Stomach (tissue), 4 donors: ENCODE measurements around the gene RBMS1.

ENCODE experiments used
- EP300 ChIP-seq: sonication (generic); formaldehyde crosslinking; IDR thresholded peaks from one replicate; pipeline ENCODE4 v1.6.1; 2017; ENCODE audit warnings: antibody characterized with exemption
- POLR2A ChIP-seq, 4 donors: fragments of 450-650 bp; IDR thresholded peaks; one replicate each; pipeline ENCODE4 v1.6.1; 2016; ENCODE audit warnings: antibody characterized with exemption in 4 of 4, control low read depth in 2 of 4, mild to moderate bottlenecking in 1 of 4, moderate library complexity in 1 of 4
- POLR2AphosphoS5 ChIP-seq, 3 donors: sonication (generic); formaldehyde crosslinking; IDR thresholded peaks; one replicate each; pipeline ENCODE4 v1.6.1; 2016; ENCODE audit warnings: antibody characterized with exemption in 3 of 3
- TF ChIP-seq, protein P1 (sequence below), 7 experiments: fragments of 450-650 bp in 4 of 7; fragments of 200-600 bp in 3 of 7; sonication (generic) in 3 of 7; IDR thresholded peaks; one replicate each; pipeline ENCODE4 v1.5.1; 2016 to 2019; ENCODE audit warnings: antibody characterized with exemption in 7 of 7, control low read depth in 2 of 7, mild to moderate bottlenecking in 1 of 7

DNA sequence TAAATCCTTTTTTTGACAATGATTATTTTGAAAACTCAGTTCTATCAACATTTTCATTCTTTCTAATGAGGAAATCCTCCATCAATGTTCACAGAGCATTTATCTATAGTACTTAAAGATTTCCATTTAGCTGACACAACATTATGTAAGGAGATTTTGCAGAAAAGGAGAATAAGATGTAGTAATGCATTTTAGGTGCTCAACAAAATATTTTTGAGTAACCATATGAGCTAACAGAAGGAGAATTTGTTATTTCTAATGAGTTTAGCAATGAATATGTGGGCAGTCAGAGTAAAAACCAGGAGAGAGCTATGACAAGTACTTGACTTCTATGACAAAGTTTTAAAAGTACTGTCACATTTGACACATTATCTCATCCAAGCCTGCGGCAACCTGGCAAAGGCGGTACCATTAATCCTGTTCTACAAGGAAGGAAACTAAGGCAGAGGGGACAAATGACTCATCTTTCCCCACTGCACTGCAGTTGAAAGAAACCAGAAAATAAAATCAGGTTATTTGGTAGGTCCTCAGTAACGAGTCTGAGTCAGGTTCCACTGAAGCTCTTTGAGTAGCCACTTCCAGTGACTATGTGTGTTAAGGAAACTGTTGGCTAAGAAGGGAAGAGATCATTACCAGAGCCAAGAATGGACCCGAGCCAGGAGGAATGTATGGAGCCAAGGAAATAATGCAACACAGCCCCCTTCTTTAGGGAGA, 159.4 kb downstream of the RBMS1 start:
- TF ChIP-seq, protein P1, sequence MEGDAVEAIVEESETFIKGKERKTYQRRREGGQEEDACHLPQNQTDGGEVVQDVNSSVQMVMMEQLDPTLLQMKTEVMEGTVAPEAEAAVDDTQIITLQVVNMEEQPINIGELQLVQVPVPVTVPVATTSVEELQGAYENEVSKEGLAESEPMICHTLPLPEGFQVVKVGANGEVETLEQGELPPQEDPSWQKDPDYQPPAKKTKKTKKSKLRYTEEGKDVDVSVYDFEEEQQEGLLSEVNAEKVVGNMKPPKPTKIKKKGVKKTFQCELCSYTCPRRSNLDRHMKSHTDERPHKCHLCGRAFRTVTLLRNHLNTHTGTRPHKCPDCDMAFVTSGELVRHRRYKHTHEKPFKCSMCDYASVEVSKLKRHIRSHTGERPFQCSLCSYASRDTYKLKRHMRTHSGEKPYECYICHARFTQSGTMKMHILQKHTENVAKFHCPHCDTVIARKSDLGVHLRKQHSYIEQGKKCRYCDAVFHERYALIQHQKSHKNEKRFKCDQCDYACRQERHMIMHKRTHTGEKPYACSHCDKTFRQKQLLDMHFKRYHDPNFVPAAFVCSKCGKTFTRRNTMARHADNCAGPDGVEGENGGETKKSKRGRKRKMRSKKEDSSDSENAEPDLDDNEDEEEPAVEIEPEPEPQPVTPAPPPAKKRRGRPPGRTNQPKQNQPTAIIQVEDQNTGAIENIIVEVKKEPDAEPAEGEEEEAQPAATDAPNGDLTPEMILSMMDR (IDR thresholded peaks at IDR 0.05), result no peak
- TF ChIP-seq POLR2AphosphoS5 (IDR thresholded peaks at IDR 0.05) (peak in 1 of 3 donors; percentile 41), POLR2A (IDR thresholded peaks at IDR 0.05) (no peak), EP300 (no peak)
